ENCODE results near the gene ADGRD2.

ADGRD2 gene

DNA sequence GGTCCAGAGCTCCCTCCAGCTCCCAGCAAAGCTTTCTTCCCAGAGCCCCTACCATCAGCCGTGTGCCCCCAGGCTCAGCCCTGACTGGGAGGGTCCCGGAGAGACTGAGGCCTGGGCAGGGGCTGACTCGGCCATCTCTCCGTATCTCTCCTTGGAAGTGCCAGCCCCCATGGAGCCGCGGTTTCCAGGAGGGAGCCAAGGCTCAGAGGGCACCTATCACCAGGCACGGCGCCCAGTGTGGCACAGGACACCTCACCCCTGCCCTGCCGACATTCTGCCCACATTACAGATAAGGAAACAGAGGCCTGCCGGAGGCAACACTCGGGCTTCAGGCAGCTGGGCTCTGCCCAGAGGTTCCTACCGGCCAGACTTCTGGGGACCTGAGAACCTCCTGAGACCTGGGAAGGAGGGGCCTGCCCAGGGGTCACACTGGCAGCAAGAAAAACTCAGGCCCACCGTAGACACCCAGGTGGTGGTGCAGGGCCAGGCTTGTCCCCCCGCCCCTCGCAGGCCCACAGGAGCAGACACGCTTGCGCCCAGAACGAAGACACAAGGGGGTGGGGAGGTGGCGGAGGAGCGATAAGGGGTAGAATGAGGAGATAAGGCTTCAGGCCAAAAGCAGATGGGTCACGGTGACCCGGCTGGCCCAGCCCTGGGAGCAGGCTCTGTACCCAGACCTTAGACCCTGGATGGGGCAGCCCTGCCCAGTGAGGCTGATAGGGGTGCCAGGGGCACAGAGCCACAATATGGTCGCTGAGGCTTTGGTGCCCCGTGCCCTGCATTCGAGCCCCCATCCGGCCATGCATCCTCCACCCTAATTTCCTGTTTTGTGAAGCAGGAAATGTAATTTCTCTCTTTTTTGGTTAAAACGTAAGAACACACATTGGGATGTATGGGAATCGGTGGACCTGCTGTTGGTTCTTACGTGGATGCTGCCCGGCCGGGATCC is 45.1 kb downstream of the ADGRD2 start:
- TF ChIP-seq, protein P1, sequence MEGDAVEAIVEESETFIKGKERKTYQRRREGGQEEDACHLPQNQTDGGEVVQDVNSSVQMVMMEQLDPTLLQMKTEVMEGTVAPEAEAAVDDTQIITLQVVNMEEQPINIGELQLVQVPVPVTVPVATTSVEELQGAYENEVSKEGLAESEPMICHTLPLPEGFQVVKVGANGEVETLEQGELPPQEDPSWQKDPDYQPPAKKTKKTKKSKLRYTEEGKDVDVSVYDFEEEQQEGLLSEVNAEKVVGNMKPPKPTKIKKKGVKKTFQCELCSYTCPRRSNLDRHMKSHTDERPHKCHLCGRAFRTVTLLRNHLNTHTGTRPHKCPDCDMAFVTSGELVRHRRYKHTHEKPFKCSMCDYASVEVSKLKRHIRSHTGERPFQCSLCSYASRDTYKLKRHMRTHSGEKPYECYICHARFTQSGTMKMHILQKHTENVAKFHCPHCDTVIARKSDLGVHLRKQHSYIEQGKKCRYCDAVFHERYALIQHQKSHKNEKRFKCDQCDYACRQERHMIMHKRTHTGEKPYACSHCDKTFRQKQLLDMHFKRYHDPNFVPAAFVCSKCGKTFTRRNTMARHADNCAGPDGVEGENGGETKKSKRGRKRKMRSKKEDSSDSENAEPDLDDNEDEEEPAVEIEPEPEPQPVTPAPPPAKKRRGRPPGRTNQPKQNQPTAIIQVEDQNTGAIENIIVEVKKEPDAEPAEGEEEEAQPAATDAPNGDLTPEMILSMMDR (IDR thresholded peaks at IDR 0.05; ENCODE audit: borderline replicate concordance, insufficient read depth, low read depth, low read length), result no peak
- H3K4me3 ChIP-seq (ENCODE audit: low read depth, low read length), result no peak overlapping the region

DNA sequence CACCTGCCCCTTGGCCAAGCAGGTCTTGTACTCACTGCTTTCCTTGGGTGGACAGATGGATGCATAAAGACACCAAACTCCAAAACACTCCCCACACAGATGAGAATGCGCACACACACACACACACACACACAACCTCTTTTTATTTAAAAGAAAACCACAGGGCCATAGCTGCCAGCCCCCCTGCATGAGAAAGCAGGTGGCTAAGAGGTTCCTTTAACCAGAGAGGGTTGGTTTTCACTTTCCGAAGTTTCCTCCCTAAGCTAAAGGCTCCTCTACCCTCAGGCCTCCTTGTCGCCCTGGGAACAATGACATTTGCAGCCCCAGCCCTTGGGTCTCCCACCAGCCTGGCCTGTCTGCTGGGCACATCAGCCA is 45.8 kb downstream of the ADGRD2 start:
- TF ChIP-seq, protein P1 (IDR thresholded peaks at IDR 0.05; ENCODE audit: borderline replicate concordance, insufficient read depth, low read depth, low read length), result no peak
- no peak overlapping the region for H3K4me3 ChIP-seq (ENCODE audit: low read depth, low read length)

DNA sequence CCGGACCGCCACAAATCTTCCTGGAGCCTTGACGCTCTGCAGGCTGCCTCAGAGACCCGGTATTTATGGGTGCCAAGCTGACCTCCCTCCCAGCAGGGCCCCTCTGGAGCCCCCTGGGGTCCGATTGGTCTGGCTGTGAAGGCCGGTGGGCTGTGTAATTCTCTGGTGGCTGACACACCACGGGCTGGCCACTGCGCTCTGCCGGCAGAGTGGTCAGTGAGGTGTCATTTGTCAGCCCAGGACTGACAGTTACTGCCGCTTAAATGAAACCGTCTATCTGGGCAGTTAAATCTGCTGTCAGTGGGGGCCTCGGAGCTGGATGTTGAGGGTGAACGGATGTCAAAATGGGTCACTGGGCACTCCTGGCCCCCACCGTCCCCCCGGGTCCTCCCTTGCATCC is 46.2 kb downstream of the ADGRD2 start:
- TF ChIP-seq, protein P1 (IDR thresholded peaks at IDR 0.05; ENCODE audit: borderline replicate concordance, insufficient read depth, low read depth, low read length), result no peak

DNA sequence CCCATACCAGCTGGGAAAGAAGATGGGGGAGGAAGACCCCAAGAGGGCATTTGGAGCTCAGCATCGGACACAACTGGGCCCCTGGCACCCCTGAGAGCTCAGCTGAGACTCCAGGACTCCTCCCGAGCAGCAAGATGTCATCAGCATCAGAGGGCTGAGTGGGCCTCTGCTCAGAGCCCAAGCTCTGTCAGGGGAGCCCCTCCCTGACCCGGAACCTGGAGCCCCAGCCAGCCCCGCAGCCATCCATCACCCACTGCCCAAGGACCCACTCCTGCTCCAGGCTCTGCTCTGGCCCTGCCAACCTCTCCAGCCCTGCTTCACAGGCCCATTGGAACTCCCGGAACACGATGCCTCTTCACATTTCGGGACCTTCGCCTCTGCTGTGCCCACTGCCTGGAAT is 47.2 kb downstream of the ADGRD2 start:
- TF ChIP-seq, protein P1 (IDR thresholded peaks at IDR 0.05; ENCODE audit: borderline replicate concordance, insufficient read depth, low read depth, low read length), result no peak
- H3K4me3 ChIP-seq (ENCODE audit: low read depth, low read length), result no peak overlapping the region

More for the DNA sequence above, 46.2 kb downstream of the ADGRD2 start:
- H3K4me3 ChIP-seq (ENCODE audit: low read depth, low read length), result no peak overlapping the region

DNA sequence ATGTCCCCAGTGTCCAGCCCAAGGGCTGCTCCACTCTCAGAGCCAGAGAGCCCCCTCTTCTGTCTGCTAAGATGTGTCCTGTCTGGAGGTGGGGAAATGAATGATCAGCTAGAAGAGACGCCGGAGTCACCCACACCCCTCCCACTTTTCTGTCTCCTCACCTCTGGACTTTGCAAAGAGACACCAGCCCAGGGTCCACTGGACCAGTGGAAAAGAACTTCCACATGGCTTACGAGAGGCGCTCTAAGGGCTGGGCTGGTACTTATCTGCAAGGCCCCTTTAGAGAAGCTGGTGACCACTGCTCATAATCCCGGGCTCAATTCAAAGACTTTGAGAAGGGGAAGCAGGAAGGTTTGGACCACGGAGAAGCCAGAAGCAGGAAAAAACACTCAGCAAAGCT is 47.8 kb downstream of the ADGRD2 start:
- no peak overlapping the region for H3K4me3 ChIP-seq (ENCODE audit: low read depth, low read length)
- TF ChIP-seq, protein P1 (IDR thresholded peaks at IDR 0.05; ENCODE audit: borderline replicate concordance, insufficient read depth, low read depth, low read length), result no peak

DNA sequence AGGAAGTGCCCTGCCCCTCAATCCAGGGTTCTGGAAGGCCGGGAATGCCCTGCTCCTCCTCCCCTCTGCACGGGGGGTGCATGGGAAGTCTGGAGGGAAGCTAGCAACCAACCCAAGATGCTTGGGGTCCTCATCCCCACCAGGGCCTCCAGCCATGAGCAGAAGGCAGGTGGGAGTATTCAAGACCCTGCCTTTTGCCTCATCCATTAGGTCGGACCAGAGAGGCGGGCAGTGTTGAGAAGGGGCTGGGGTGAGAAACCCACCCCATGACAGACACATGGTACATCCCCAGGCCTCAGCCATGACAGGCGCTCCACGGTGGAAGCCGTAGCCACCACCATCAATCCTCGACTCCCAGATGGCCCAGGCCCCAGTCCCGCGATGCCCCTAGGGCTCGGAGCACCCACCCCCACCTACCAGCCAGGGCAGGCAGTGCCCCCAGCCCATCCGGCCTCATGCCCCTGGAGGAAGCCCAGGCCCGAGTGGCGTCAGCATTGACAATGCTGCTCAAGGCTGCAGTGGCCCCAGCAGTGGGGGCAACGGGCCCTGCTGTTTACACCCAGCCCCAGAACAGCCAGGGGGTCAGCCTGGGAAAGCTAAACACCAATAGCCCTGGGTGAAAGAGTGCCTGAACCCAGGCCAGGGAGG is 48.4 kb downstream of the ADGRD2 start:
- no peak overlapping the region for H3K4me3 ChIP-seq (ENCODE audit: low read depth, low read length)
- TF ChIP-seq, protein P1 (IDR thresholded peaks at IDR 0.05; ENCODE audit: borderline replicate concordance, insufficient read depth, low read depth, low read length), result no peak

Data from GM12875 (cell line).